ENCODE data around the gene GLIS1.

Gene GLIS1

DNA sequence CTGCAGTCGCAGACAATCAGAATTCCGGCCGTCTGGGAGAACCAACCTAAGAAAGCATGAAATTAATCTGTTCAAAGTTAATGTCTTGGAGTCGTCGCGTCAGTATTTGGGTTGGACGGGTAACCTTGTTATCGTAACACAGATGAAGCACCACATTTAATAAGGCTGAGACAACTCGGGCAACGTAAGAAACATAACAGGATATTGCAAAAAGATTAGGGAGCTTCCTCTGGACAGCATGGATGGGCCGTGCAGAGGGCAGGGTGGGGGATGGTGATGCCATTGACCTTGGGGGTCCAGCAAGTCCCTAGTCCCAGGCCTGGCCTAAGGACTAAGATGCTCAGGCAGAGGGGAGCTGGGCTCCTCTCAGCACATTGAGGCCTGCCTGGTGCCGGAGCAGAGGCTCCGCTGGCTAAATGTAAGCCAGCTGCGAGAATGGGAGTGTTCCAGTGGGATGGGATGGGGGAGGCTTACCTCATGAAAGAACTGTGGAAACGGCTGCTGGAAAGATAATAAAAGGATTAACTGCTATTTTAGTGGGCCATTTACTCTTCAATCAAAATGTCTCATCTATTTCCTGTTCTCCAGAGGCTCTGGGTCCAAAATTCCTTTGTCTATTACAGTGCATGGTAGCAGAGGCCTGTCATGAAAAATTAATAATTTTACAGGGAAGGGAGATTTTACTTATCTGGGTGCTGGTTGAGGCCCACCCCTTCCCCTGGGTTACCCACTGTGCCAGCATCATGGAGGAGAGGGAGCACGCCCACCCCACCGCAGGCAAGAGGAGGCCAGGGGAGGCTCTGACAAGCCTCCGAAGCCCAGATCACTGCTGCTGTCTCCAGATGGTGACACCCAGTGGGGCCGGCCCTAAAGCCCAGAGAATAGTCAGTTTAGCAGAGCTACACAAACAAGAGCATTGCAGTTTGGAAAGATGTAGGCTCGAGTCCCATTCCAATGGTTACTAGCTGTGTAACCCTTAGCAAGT is 148.1 kb downstream of the GLIS1 start:
- no peak for DNase-seq

DNA sequence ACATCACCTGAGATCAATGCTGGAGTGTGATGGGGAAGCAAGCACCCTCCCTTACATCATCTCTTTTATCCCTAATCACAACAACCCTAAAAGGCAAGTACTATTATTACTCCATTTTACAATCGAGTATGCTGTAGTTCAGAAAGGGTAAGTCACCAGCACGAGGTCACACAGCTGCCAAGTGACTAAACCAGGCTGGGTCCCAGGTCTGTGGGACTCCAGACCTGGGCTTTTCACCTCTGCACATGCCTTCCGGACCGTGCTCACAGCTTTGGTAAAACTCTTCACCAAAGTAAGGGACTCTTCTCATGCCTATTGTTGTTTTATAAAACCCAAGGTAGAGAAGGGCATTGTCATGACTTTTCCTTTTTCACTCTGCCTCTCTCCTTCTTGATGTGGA is 148.9 kb downstream of the GLIS1 start:
- DNase-seq = no peak

DNA sequence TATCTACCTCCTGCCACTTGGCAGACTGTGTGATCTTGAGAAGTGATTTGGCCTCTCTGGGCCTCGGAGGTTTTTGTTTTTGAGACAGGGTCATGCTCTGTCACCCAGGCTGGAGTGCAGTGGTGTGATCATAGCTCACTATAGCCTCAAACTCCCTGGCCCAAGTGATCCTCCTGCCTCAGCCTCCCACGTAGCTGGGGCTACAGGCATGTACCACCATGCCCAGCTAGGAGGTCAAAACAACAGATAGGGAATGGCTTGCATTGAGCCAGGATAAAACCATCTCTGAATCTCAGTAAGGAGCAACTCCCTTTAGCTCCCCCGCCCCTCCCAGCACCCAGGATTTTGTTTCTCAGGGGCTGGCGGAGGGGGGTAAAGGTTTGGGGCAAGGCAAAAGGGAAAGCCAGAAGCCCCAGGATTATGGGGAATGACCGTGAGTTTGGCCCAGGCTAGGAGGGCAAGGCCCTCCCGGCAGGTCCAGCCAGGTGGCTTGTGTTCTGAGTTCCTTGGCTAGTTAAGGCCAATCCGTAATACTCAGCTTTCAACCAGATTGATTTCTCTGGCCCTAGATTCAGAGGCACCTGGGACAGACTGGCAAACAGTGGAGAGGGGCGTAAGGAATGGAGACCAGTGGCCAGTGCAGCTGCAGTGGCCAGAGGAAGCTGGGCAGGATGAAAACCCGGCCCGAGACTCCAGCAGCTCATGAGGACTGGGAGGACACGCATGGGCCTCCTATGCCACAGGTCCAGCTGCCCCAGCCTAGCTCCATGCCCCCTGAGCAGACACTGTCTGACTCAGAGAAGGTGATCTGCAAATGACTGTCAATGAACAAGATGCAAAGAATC is 149.7 kb downstream of the GLIS1 start:
- no peak for DNase-seq

DNA sequence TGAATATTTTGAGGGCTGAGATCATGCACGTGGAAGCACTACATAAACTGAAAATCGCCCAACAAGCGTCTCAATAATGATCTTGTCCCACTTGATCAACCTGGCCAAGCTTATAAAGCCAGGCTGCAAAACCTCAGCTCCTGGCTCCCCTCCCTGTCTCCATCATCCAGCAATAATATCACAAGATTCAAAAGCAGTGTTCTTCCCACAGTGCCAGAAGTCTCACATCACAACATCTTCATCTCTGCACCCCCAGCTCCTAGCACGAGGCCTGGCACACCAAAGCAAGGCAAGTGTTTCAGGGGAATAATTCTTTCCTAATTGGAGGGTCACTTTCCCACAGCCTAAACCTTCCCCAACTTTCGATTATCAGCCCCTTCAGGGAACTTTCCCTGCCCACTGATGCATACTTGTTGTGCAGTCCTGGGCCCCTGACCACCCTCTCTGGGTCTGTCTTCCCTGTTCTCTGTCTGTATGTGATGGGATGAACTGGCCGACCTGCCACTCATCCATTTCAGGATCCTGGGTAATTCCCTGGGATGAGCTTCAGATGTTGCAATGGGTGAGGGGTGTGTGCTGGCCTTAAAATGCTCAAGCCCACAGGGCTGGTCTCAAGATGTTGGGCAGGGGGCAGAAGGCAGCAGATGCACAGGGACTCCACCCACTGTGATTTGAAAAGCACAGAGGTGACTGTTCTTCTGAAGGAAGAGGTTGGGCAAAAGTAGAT is 150.7 kb downstream of the GLIS1 start:
- DNase-seq = no peak

DNA sequence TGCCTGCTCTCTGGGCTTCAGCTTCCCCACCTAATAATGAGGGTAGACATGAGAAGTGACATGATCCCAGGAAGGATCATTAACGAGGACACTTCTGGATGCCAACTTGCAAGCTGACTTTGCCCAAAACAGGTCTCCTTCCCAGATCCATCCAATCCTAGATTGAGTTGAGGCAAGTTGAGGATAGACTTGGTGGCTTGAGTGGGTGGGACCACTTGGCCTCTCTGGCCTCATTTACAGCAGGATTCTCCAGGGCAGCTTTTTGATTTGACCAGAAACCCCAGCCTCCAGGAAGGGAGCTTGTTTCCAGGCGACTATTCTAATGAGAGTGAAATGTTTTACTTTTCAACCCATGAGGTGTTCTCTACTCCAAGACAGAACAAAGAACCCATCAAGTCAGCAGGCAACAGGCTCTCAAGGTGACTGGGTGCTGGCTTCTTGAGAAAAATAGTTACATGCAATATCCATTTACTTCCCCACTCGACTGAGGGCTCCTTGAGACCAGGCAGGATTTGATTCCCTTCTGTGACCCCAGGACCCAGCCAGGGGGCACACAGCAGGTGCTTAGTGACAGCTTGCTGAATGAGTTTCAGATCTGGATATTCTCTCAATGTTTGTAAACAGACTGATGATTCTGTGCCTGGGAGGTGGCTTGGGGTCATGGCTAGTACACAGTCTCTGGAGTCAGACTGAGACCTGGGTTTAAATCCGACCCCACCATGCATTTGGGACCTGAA is 151.5 kb downstream of the GLIS1 start:
- no peak for DNase-seq

DNA sequence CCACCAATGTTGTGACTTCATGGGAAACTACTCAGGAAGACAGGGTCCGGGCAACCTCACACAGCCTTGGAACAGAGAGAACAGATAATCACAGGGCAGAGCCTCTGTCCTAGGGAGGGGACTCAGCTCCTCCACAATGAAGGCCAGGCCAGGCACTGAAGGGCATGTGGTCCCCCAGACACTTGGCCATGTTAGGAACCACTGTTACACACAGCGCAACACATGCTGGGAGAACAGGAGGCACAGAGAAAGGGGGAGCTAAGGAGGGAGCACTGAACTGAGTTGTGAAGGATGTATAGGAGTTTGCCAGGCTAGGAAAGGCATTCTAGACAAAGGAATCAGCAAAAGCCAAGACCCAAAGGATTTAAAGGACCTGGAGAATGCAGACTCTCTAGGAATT is 152.2 kb downstream of the GLIS1 start:
- DNase-seq = no peak

DNA sequence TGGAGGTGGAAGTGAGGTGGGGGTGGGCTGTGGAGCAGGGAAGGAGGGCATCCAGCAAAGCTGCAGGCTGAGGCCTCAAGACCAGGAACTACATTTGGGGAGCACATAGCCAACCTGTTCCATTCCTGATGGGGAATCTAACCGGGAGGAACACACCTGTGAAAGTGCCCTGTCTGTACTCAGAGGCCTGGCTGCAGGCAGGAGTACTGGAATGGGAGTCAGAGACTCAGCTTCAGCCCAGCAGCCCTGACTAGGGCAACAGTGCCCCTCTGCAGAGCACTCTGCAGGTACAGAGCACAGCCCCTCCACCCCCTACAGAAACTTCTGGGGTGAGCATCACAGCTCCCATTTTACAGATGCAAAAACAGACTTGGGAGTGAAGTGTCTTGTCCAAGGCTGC is 153.4 kb downstream of the GLIS1 start:
- DNase-seq = no peak

DNA sequence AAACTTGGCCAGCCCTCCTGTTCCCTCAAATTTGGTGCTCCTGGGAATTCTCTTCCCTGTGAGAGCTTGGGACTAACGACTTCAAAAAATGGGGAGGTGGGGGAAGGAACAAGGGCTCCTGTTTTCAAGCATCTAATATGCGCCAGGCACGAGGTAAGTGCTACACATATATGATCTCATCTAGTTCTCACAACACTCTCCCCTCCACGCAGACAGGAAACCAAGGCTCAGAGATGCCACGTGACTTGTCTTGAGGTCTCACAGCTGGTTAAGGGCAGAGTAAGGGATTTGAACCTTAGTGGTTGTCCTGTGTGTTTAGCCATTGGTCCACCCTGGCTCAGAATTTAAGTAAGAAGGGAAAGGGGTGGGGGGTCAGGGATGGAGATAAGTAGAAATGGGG is 153.8 kb downstream of the GLIS1 start:
- DNase-seq = no peak

DNA sequence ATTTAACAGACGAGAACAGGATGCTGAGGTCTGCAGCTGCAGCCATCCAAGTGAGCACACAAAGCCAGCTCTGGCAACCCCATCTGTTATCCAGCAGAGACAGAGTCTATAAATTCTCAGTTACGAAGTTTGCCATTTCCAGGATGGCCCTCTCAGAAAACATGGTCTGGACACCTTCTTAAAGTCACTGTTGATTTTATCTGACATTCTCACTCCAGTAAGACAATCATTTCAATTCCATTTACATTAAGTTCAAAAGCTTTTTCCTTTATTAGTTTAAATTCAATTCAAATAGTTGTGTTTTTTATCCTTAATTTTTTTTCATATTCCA is 154.2 kb downstream of the GLIS1 start:
- no peak for DNase-seq

DNA sequence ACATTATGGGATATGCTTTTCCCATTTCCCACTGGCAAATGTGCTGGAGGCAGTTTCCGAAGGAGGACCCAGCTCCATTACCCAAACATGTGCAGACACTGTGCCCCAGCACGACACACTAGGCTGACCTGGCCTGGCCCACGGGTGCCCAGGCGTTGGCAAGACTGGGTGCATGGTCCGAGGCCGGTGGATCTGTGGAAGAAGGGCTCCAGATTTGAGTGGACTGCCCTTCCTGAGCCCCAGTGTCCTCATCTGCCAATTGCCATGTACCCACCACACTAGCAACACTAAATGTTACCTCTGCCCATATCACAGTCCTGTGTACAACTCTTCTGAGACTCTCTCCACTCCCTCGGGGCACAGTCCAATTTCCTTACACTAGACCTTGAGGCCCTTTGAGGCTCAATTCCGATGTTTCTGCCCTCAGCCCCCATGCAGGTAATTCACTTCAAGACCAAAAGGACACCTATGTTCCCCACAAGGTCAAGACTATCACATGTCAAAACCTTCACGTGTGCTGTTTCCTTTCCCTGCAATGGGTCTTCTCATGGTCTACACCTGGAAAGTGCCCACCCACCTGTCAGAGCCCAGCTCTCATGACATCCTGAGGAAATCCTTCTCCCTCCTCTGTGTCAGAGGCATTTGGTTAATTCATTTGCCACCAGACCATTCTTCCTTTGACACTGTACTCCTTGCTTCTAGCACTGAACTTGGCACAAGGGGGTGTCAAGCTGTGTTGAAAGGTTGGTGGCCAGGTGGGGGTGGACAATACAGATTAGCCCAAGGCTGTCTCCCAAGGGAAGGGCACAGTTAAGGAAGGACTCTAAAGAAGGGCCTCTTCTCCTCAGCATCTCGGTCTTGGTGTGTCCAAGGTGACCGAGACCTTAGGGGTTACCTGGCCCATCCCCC is 154.8 kb downstream of the GLIS1 start:
- no peak for DNase-seq

DNA sequence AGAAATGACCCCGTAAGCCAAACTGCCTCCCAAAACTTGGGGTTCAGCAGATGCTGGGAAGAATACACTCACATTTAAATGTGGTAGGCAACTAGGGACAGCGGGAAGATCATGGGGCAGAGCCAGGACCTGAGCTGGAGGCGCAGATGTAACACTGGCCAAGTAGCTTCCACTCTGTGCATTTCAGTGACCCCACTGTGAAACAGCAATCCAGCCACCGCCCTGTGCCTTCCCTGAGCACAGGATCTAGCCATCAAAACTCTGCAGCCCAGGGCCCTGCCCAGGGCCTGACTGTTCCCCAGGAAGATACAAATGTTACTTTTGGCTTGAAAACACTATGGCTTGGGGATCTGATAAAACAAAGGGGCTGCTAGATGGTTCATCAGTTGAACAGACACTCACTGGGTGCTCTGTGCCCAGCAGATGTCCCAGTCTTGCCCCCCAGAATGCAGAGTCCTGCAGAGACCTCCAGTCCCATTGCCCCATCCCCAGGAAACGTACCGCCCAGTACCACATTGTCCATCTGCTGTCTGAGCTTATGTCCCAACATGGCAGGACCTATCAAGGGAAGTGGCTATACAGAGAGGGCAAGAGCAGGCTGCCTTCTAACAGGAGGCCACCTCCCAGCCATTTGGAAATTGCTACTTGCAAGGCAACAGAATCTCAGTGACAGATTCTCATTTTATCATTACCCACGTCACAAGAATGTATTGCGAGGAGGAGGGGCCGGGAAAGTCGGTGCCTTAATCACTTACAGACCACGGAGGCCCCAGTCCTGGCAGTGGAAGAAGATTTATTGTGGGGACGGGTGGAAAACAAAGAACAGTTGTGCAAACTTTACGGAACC is 155.7 kb downstream of the GLIS1 start:
- DNase-seq = no peak

DNA sequence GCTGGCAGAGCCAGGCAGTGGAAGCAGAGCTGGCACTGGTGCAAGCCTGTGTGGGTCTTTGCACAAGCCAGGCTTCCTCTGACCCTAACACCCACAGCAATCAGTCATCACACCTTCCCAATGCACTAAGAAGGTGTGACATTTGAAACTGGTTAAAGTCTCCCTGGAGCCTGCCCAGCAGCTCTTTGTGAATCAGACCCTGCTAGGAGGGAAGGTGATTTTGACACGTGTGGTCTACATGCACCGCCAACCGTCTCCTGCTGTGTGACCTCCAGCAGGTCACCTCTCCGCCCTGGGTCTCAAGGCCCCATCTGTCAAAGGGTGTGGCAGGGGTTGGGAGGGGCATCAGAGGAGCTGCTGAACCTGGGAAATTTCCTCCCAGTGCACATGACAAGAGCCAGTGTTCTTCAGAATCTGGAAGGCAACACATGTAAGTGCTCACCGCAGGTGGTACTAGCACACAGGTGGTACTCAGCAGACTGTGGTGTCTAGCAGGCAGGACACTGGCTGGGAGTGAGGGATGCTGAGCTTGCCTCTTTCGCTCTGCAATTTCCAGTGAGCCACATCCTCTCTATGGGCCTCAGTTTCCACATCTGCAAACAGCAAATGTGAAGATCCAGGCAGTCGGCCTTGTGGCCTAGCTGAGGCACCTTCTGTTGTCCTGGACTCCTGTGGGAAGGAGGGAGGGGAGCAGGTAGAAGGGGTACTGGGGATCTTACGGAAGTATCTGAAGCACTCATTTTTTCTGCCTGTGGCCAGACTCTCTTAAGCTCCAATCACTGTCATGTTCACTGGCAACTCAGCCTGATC is 156.5 kb downstream of the GLIS1 start:
- no peak for DNase-seq

DNA sequence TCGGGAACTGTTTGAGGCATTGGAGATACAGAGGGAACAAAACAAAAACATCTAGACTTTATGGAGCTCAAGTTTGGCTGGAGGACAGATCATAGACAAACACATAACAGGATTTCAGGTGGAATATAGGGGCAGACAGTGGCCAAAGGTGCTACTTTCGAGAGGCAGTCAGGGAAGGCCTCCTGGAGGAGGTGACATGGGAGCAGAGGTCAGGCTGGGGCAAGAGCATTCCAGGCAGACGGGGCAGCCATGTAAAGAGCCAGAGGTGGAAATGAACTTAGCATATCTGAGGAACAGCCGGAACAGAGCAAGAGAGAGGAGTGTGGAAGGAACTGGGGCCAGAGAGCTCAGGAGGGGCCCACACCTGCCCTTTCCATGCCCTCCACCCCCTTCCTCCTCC is 157.5 kb downstream of the GLIS1 start:
- DNase-seq = no peak

DNA sequence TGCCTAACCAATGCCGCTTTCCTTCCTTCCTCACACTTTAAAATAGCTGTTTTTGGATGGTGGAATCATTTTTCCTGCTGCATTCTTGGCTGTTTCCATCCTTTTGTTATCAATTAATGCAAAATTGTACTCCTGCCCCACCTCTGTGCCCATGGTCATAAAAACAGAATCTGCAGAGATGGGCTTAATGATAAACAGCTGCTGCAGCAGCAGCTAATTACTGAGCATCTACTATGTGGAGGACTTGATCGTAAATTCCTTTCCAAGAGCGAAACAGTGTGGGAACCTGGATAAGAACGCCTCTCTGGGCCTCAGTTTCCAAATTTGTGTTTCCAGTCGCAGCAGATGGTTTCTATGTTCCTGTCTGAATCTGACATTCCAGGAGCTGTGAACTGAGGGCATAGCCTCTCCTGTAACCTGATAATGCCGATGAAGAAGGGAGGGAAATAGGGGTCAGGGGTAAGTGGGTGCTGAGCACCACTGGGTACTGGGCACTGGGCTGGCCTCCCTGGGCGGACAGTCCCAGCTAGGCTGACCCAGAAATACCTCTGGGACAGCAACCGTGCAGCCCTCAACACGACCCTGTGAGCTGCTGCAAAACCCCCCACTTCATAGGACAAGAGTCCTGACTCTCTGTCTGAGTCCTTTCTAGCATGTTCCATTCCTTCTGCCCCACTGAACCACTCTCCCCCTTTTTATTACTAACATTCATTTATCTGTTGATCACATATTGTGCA is 158.1 kb downstream of the GLIS1 start:
- no peak for DNase-seq

DNA sequence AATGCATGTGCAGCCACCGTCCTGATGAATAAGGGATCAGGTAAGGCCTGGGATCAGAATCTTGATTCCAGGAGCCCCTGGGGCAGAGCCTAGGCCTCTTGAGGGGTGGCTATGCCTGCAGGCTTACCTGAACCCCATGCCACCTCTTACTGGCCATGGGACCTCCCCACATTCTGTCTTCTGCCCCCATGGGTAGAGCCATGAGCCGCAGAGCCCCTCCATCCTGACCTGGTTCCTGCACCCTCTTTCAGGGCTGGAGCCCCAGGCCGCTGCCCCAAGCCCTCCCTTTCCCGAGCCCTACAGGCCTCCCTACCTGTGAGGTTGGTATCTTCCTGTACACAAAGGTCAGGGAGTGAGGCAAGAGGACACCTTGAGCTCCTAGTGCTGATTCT is 159.0 kb downstream of the GLIS1 start:
- DNase-seq = no peak

DNA sequence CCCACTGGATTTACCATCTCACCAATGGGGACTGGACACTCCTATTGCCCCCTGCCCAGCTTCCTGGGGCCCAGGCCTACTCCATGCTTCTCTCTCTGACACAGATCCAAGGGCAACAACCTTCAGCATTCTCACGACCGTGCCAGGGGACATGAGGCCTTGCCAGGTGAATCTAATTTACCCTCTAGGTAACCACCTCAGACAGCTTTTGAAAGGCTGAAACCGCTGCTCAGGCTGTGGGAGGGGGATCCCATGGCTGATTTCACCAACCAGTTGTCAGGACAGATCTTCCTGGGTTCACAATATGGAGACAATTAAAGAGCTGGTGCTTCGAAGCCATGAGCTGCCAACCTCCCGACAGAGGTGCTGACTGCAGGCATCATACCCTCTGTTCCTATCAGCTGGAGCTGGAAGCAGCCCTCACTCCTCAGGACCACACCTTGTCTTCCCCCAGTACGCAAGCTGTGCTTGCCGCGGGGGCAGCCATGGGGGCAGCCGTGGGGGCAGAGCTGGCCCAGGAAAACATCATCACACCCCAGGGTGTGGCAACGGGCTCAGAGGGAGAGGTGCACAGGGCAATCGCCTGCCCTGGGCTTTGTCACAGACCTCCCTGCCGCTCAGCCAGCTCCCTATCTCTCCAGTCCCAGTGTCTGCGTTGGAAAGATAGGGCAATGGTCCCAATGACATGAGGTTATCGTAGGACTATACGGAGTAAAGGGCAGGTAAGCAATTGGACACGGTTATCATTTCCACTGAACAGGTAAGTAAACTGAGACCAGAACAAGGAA is 159.5 kb downstream of the GLIS1 start:
- no peak for DNase-seq

DNA sequence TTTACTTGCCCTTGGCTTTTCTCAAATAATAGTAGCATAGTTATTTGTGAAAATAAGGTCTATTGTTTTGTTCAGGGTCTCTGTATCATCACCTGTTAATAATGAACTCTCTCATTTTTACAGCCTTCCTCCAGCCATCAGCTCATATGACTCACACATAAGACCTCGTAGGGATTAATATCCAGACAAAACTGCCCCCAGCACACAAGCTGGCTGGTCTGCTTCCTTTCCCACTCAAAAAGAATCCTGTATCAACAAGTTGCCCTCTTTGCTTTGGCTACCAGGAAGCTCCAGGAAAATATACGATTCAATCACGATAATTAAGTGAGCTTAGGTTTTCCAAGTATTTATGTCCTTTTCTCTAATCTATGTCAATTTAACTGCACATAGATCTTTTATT is 160.6 kb downstream of the GLIS1 start:
- DNase-seq = no peak

DNA sequence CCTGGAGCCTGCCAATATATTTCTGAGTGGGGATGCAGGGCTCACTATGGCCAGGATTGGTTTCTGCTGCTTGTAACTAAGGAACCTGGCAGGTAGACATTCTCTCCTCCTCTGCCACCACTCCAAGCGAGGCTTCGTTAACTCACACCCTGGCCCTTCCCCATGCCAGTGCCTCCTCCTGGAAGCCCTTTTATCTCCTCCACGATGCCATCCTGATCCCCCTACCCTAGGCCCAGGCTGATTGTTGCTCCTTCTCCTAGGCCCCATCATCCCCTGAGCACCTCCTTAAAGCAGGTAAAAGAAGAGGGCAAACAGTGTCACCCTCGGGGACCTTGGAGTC is 161.2 kb downstream of the GLIS1 start:
- no peak for DNase-seq

Data from cerebellar nuclear complex (tissue), 1 donor.